Endothelial cell of umbilical vein (primary cell): ENCODE measurements around the gene LAMA4. TPM values are rescaled to one million over a fixed set of nuclear protein-coding genes. Genes with fewer than 3 reads are reported as not detected.

ENCODE experiments used
- BruUV-seq: library from RNA; stranded (reverse); fragments of 400-500 nt; replicated peaks from 2 replicates; lab custom pipeline; 2021; lab: Mats Ljungman, UMichigan
- CTCF ChIA-PET: fragments of 300-600, 350-600 bp; sonication (Branson Sonifier 250); formaldehyde crosslinking; loops from one replicate; lab custom pipeline; 2021; ENCODE audit warnings: antibody characterized with exemption, inconsistent platforms; lab: Charles Lee
- POLR2A ChIA-PET: fragments of 300-600, 350-600 bp; sonication (Branson Sonifier 250); formaldehyde crosslinking; loops from one replicate; lab custom pipeline; 2021; ENCODE audit warnings: antibody characterized with exemption, inconsistent platforms; lab: Charles Lee
- DNase-seq: peaks from one replicate; pipeline ENCODE4 v3.0.0-alpha.2; 2011; ENCODE audit warnings: low read depth, low spot score
- FAIRE-seq: peaks from 2 replicates; lab custom pipeline; 2011; peaks lifted over from hg19 to GRCh38; lab: Jason Lieb, UNC
- H2AFZ ChIP-seq: 2 replicates; pipeline ENCODE4 v1.6.0; 2012; ENCODE audit warnings: low read depth, low read length, control low read depth, inconsistent platforms
- H3K27ac ChIP-seq: 2 replicates; pipeline ENCODE4 v1.5.1; 2011; ENCODE audit warnings: low read depth, mild to moderate bottlenecking, control low read depth, low read length, moderate library complexity; ENCODE audit not compliant: insufficient read depth
- H3K27me3 ChIP-seq, 2 experiments: 2 replicates each; pipeline versions ENCODE4 v1.6.0 to v1.6.1; 2011; ENCODE audit warnings: low read length in 2 of 2, mixed read lengths in 1 of 2; ENCODE audit not compliant: control insufficient read depth in 2 of 2, insufficient read depth in 2 of 2
- H3K36me3 ChIP-seq, 2 experiments: 2 replicates in 1 of 2; 3 replicates in 1 of 2; pipeline ENCODE4 v1.5.1; 2011; ENCODE audit warnings: low read length in 2 of 2, mild to moderate bottlenecking in 1 of 2, moderate library complexity in 1 of 2; ENCODE audit not compliant: control insufficient read depth in 2 of 2, insufficient read depth in 2 of 2; ENCODE audit errors: extremely low read depth in 1 of 2
- H3K4me1 ChIP-seq: 3 replicates; pipeline ENCODE4 v1.5.1; 2011; ENCODE audit warnings: mild to moderate bottlenecking, low read length; ENCODE audit not compliant: control insufficient read depth, insufficient read depth; ENCODE audit errors: extremely low read depth
- H3K4me2 ChIP-seq: 2 replicates; pipeline ENCODE4 v1.6.1; 2011; ENCODE audit warnings: low read length, control low read depth, mixed read lengths; ENCODE audit not compliant: insufficient read depth
- H3K4me3 ChIP-seq, 3 experiments: fragments of 200-600 bp in 1 of 3; sonication (generic), shearing (Covaris generic) in 1 of 3; replicated peaks in 1 of 3; 2 replicates each; pipeline ENCODE4 v1.5.1; 2011 to 2016; ENCODE audit warnings: control low read depth in 3 of 3, low read length in 3 of 3, mild to moderate bottlenecking in 2 of 3, inconsistent platforms in 1 of 3, low read depth in 1 of 3, moderate library complexity in 1 of 3; ENCODE audit not compliant: insufficient read depth in 1 of 3
- H3K79me2 ChIP-seq: 2 replicates; pipeline ENCODE4 v1.6.0; 2012; ENCODE audit warnings: low read length, inconsistent platforms; ENCODE audit not compliant: control insufficient read depth, insufficient read depth
- H3K9ac ChIP-seq: replicated peaks from 2 replicates; pipeline ENCODE3; 2011; ENCODE audit warnings: low read length, control low read depth; ENCODE audit not compliant: insufficient read depth; ENCODE audit errors: extremely low read depth
- H3K9me1 ChIP-seq: replicated peaks from 3 replicates; pipeline ENCODE4 v1.6.0; 2011; ENCODE audit warnings: mild to moderate bottlenecking, low read length; ENCODE audit not compliant: control insufficient read depth, insufficient read depth; ENCODE audit errors: extremely low read depth
- H3K9me3 ChIP-seq: replicated peaks from 2 replicates; pipeline ENCODE4 v1.5.1; 2012; ENCODE audit warnings: low read length, inconsistent platforms; ENCODE audit not compliant: control insufficient read depth, insufficient read depth
- H4K20me1 ChIP-seq: replicated peaks from 2 replicates; pipeline ENCODE3; 2011; ENCODE audit warnings: mild to moderate bottlenecking, low read length; ENCODE audit not compliant: control insufficient read depth, insufficient read depth; ENCODE audit errors: extremely low read depth
- GATA2 ChIP-seq: IDR thresholded peaks from 2 replicates; pipeline ENCODE4 v1.7.0; 2011; ENCODE audit warnings: low read depth, mild to moderate bottlenecking, moderate library complexity, mixed read lengths, low read length; ENCODE audit not compliant: insufficient read length, insufficient read depth
- MAX ChIP-seq: IDR thresholded peaks from 2 replicates; pipeline ENCODE4 v1.6.1; 2011; ENCODE audit not compliant: insufficient read depth, insufficient read length
- MYC ChIP-seq: IDR thresholded peaks from one replicate; pipeline ENCODE4 v1.6.1; 2011; ENCODE audit warnings: mild to moderate bottlenecking, low read depth, low read length
- POLR2AphosphoS5 ChIP-seq: IDR thresholded peaks from 2 replicates; pipeline ENCODE4 v1.6.1; 2012; ENCODE audit warnings: low read depth, mild to moderate bottlenecking, control low read depth, low read length, moderate library complexity; ENCODE audit not compliant: insufficient read depth
- dilution Hi-C: fragments of 300-500 bp; cut with MboI; formaldehyde crosslinking; loops from one replicate; pipeline ENCODE4 v1.15.0; 2019; ENCODE audit warnings: low sequenced_read_pairs; ENCODE audit not compliant: extremely low pct_ligation_motif_present
- intact Hi-C: fragments of 100-400 bp; cut with micrococcal nuclease; formaldehyde crosslinking; loops from one replicate; pipeline ENCODE4 v1.10.0; 2022
- polyA plus RNA-seq, 4 experiments: library from polyadenylated mRNA; depleted of rRNA in 3 of 4; stranded (reverse) in 3 of 4; unstranded in 1 of 4; fragments of >200 nt; gene quantifications; 2 replicates each; pipeline versions ENCODE4 v1.2.1 to v1.2.3, GENCODE V29; 2011 to 2012; ENCODE audit warnings: missing spikeins in 1 of 4
- total RNA-seq: library from RNA; stranded (reverse); gene quantifications from 2 replicates; pipeline ENCODE4 v1.2.3, GENCODE V29; 2021

LAMA4 gene
- total and polyA plus RNA-seq, 2 donors (not counting 3 experiments of a cell fraction or from before 2014, with no cell fraction given): 384 to 629 TPM

- no peak overlapping the region for H3K4me2 ChIP-seq
- CTCF ChIA-PET: interaction anchor here (1.5 to 3.5 kb wide), 3 partner anchors 11 to 73 kb away, joined by 4 to 15 read pairs (median 6); no protein-coding TSS in a partner anchor
- dilution Hi-C loops: no loop called here
- FAIRE-seq: no peak
- DNase-seq: no peak
- H2AFZ ChIP-seq: no peak overlapping the region
- H3K9me3 ChIP-seq: no peaks in the 10 kb centered on the region
- POLR2A ChIA-PET: no interaction called here
- no peaks in the 10 kb centered on the region for H3K9me1 ChIP-seq
- peaks cover 28 to 29% of the 10 kb centered on the region in 2 experiments for H3K36me3 ChIP-seq
- H3K79me2 ChIP-seq: peaks cover 11% of the 10 kb centered on the region
- peak; percentile 11 for TF ChIP-seq POLR2AphosphoS5
- no peak for TF ChIP-seq GATA2
- H4K20me1 ChIP-seq: no peaks in the 10 kb centered on the region
- peaks cover 11% of the 10 kb centered on the region for H3K4me1 ChIP-seq
- intact Hi-C loops: no loop called here
- no peak overlapping the region for H3K27ac ChIP-seq
- no peak overlapping the region for H3K9ac ChIP-seq
- no TSS peak for BruUV-seq
- no peak overlapping the region for H3K4me3 ChIP-seq
- no peaks in the 10 kb centered on the region for H3K27me3 ChIP-seq
Measured at GRCh38 chr6:112196306-112196705, 58.1 kb downstream of the LAMA4 start.

- Histone ChIP-seq H3K4me1 (peaks cover 11% of the 10 kb centered on the region), H3K4me2 (no peak overlapping the region), H3K27me3 (no peaks in the 10 kb centered on the region), H4K20me1 (no peaks in the 10 kb centered on the region), H3K4me3 (no peak overlapping the region), H3K79me2 (peaks cover 9% of the 10 kb centered on the region), H3K27ac (no peak overlapping the region), H3K36me3 (peaks cover 27% of the 10 kb centered on the region in 2 experiments), H3K9ac (no peak overlapping the region), H2AFZ (no peak overlapping the region), H3K9me3 (no peaks in the 10 kb centered on the region), H3K9me1 (no peaks in the 10 kb centered on the region)
- TF ChIP-seq MYC (no peak), MAX (no peak)
- dilution Hi-C loops: no loop called here
- intact Hi-C loops: no loop called here
- FAIRE-seq (no peak), DNase-seq (no peak)
- ChIA-PET CTCF (interaction anchor here (1.5 to 3.5 kb wide), 3 partner anchors 10 to 74 kb away, joined by 4 to 15 read pairs (median 6); no protein-coding TSS in a partner anchor), POLR2A (no interaction called here)
- BruUV-seq: no TSS peak
Measured at GRCh38 chr6:112195166-112195565, 59.2 kb downstream of the LAMA4 start.
